HG03575 (cell line): ENCODE results near the gene RSPH6A.
A peak's percentile ranks its signal among the peaks of the same experiment; 100 is the strongest.

Experiments used
- ATAC-seq: cut with Tn5 transposase; IDR thresholded peaks from one replicate; pipeline ENCODE4 v1.9.1; 2021; ENCODE audit not compliant: unreplicated experiment, insufficient number of reproducible peaks, low FRiP score; ENCODE audit errors: extremely low read depth

Gene RSPH6A

DNA sequence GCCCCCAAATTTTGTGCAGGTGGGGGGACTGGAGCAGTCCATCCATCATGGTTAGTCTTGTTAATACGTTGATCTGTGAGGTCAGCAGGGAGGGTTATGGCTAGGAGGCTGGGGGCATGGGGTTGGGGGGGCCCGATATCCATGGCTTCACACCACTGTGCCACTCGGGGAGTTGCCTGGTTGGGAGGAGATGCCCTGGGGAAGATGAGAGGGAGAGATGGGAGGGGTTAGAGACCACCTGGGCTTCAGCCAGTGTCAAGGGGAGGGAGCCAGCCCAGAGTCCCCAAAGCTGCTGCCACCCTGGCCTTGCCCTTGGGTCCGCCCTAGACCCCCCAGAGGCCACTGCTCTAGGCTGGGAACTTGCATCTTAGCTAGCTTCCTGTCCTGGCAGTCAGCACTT lies 31.0 kb downstream of the RSPH6A start:
- ATAC-seq, result no peak

DNA sequence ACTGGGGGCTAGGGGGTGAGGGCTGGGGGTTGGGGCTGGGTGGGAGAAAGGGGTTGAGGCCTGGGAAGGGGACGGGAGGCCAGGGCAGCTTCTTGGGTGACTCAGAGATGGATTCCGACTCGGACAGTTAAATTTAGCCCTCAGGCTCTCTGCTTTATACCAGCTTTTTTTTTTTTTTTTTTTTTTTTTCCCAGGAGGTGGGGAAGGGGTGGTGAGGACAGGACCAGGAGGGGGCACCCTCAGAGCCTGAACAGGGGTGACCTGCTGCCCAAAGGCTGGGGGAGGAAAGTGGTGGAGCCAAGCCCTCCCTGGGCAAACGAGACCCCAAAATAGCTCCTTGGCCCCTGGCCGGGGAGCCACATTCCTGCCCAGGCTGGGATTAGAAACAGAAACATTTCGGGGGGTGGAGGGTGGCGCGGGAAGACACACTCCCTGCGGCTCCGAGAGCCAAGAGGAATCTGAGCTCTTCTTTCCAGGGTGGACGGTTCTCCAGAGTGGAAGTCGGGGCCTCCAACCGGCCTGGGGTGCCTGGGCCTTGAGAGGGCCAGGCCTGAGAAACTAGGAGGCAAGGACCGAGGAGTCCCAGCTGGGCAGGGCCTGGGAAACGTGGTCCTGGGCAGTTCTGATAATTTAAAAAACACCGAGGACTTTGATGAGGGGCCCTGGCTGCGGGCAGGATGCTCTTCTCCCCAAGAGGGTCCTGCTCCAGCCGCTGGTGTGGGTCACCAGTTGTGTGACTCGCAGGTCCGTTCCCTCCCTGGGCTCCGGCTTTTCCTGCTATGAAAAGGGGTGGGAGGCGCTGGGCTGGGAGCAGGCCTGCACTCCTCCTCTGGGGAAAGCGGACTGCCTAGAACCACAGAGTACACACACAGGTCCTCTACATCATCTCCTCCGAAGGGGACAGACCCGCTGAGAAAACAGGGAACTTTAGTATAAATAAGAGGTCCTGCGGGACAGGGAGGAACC lies 32.0 kb downstream of the RSPH6A start:
- ATAC-seq, result no peak

DNA sequence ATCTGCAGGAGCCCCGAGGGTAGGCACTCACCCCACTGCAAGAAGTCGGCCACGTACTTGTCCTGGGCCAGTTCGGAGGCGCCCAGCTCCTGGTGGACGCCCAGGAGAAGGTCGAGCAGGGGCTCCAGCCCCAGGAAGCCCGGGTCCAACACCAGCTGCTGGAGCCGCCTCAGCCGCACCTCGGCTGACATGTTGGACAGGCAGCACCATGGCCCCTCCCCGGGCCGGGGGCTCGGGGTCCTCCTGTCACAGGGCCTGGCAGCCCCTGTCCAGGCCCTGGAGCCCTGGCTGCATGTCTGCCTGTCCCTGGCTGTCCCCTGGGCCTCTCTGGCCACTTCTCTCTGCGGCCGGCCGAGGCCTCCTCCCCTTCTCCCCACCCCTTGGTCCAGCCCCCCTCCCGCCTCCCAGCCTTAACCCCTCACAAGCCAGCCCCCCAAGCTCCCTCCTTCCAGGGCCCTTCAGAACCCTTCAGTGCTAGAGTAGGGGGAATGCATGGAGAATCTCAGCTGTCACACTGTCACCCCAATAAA lies 32.9 kb downstream of the RSPH6A start, which contains the start of gene DMPK:
DMPK (minus strand) TSS at position 329 of the 530 bp plus-strand sequence; CDS start at position 191, 138 bp downstream.
- ATAC-seq, result no peak

DNA sequence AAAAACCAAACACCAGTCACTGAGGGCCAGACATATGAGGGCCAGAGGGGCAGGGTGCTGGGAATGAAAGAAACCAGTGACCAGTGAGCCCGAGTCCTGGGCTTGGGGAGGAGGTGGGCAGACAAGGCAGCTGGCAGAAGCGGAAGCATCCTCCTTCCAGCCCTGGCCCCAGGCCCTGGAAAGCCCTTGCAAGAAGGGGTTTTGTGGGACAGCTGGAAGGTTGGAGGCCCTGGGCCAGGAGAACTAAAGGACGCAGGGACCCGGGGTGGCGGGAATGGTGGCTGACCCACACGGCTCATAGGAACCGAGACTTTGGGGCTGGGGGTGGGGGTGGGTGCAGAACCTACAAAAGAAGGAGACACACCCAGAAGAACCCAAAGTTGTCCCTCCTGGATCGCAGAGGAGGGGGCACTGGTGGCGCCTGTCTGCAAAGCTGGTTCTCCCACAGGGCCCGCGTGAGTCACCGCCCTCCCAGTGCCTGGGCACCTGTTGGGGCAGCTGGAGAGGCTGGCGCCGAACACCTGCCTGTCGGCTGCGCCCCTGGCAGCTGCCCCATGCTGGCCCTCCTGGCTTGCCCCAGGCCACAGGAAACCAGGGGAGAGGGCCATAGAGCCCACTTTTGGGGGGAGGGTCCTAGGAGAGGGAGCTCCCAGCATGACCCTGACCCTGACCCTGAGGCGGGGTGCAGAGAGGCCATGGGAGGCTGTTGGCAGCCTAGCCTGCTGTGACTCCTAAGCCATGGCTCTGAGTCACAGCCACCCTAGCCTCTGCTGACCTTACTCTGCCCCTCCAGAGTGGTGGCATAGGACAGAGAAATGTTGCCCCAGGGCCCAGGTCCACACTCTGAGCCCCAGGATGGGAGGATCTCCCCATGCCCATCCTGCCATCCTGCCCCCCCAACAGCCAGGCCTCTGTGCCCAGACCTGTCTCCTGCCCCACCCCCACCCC lies 33.6 kb downstream of the RSPH6A start:
- ATAC-seq, result no peak

DNA sequence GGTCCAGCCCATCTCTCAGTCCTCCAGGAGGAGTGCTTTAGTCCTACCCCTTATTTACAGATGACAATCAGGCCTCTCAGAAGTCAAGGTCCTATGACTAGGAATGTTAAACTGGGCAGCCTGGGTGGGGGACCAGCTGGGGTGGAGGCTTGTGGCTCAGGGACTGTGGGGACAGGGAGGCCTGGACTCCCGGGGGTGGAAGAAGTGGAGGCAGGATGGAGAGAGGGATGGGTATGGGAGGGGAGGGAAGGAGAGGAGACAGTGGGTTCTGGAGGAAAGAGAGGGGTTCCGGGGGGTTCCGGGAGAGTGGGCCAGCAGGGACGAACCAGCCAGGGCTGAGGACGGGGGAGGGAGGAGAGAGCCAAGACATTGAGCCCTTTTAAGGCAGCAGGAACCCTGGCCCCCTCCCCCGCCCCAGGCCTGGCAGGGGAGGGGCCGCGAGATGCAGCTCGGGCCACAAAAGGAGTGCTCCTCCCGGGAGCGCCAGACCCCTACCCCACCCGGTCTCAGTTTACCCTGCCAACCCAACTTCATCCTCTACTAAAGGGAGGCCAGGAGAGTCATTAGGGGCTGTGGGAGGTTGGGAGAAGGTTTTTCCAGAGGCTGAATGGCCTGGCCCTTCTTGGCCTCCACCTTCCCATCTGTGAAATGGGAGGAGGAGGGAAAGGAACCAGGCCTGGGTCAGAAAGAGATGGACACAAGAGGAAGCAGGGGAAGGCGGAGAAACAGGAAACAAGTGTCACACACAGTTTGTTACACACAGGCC lies 34.5 kb downstream of the RSPH6A start:
- ATAC-seq, result no peak

DNA sequence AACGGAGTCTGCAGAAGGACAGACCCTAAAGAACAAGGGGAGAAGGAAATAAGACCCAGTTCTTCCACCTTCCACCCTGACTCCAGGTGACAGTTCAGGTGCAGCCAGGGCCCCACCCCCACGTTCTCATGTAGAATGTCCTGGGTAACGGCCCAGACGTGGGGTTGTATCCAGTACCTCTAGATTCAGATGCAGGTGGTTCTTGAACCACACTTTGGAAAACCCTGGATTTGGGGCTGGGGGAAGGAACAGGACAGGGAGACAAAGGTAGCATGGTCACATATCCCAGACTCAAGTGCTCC lies 35.0 kb downstream of the RSPH6A start:
- ATAC-seq, result peak; percentile 6

DNA sequence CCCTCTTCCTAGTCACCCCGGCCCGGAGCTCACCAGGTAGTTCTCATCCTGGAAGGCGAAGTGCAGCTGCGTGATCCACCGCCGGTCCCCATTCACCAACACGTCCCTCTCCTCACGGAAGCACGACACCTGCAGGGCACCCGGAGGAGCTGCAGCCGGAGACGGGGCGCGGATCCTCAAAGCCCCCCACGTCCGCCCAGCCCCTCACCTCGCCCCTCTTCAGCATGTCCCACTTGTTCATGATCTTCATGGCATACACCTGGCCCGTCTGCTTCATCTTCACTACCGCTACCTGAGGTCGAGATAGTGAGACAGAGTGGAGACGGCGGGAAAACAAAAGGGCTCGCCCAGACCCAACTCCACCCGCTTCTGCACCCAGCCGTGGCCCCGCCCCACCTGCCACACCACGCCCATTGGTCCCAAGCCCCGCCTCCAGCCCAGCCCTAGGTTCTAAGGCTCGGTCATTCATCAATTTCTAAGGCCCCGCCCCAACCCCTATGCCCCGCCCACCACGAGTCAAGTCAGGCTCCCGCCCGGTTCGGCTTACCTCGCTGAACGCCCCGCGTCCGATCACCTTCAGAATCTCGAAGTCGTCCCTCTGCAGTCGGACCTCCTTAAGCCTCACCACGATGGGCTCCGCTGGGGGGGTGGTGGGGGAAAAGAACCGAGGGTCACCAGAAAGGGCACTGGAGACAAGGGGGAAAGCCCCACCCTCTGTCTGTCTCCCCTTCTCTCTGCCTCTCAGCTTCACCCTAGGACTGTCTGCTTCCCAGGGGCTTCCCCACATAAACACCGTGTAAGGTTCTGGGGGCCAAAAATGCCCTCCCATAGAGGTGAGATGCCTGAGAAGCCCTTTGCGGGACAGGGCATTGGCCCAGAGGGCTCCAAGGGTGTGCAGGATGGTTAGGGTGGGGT lies 35.6 kb downstream of the RSPH6A start:
- peak; percentile 59 for ATAC-seq

DNA sequence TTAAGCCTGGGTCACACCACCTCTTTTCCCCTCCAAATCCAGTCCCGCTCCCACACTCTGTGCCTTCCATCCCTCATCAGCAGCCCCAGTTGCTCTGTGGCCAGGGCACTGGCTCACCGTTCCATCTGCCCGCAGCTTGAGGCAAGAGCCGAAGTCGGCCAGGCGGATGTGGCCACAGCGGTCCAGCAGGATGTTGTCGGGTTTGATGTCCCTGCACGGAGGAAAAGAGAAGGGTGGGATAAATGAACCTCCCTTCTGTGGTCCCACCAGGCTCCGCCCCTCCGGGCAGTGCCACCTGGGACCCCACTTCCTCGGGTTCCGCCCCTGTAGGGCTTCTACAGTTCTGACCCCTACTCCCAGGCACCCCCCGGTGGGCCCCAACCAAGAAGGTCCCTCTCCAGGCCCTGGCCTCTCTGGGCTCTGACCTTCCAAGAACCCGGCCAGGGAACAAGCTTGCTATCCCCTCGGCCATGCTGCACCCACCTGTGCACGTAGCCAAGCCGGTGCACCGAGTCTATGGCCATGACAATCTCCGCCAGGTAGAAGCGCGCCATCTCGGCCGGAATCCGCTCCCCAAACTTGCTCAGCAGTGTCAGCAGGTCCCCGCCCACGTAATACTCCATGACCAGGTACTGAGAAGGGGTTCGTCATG lies 37.0 kb downstream of the RSPH6A start:
- no peak for ATAC-seq

DNA sequence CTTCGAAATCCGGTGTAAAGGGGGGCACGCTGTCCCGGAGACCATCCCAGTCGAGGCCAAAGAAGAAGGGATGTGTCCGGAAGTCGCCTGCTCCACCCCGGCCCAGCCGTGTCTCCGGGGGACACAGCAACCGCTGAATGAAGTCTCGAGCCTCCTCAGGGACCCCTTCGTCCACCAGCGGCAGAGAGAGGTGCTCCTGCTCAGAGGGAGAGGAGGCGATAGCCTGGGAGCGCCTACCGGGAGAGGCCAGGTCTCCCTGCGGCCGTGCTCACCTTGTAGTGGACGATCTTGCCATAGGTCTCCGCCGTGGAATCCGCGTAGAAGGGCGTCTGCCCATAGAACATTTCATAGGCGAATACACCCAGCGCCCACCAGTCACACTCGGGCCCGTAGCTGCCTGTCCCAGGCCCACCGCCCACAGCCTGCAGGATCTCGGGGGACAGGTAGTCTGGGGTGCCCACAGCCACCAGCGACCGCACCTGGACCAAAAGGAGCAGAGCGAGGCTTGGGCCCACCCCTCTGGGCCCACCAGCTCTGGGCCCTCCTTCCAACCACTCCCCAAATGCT lies 37.6 kb downstream of the RSPH6A start:
- no peak for ATAC-seq

DNA sequence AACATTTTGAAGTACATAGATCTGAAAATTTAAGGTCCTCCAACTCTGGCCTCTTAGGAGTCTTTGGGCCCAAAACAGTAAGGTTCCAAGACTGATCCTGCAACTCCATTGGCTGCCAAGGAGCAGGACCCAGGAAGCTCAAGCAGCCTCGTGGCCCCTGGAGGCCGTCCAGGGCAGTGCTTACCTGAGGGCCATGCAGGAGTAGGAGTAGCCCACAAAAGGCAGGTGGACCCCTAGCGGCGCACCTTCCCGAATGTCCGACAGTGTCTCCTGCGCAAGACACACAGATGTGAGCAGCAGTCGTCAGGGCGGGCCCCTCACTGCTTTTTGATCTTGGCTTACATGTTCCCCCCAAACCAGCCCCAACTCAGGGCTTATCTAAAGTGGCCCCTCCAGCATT lies 40.3 kb downstream of the RSPH6A start:
- no peak for ATAC-seq

DNA sequence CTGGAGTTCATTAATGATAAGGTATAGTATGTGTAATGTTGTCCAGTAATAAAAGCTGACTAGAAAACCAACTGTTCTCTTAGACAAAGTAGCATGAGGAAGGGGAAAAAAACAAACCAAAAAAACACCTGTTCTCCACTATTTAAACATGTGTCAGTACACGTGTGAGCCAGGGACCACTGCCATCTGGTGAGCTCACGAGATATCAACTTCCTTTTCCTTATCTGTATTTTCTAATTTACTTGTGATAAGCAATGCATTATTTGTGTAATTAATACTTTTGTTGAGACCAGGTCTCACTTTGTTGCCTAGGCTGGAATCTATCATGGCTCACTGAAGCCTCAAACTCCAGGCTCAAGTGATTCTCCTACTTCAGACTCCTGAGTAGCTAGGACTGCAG lies 41.7 kb downstream of the RSPH6A start:
- ATAC-seq, result no peak

DNA sequence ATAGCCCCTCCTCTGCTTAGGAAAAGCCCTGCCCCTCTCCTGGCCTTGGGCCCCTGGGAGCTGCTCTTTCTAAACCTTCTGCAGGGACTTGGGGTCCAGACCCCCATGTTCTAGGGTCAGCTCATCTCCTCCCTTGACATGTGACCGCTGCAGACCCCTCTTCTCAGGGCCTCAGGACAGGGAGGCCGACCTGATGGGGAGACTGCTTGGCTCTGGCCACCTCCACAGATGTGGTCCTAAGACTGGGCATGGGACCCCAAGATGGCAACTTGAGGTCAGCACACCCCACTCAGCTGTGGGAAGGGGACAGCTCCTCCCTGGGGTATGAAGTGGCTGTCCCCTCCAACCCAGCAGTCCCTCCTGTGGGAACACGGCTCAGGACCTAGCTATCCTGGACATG lies 42.2 kb downstream of the RSPH6A start:
- no peak for ATAC-seq

DNA sequence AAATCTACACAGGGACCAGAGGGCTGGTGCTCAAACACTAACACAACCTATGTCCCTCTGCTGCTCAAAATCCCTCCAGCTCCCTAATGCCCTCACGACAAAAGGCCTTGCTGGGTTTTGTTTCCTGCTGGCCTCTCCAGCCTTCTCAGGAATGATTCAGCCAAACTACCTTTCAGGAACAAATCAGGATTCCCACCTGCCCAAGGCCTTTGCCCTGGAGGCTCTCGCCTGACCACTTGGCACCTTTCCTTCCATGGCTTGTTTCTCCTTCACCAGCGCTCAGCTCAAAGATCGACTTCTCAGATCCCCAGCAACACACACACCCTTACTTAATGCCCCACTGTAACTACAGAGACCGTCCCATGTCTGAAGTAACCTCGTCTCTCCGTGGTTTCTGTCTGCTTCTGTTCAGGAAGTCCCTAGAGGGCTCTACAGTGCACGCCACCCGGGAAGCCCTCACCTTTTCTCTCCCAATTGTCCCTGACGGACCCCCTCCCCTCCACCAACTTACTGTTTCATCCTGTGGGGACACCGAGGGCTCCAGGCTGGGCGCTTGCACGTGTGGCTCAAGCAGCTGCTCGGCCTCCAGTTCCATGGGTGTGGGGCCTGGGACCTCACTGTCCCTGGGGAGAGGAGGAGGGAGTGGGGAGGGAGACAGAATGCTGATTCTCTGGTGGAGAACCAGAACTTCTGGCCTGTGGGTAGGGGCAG lies 42.8 kb downstream of the RSPH6A start:
- no peak for ATAC-seq

DNA sequence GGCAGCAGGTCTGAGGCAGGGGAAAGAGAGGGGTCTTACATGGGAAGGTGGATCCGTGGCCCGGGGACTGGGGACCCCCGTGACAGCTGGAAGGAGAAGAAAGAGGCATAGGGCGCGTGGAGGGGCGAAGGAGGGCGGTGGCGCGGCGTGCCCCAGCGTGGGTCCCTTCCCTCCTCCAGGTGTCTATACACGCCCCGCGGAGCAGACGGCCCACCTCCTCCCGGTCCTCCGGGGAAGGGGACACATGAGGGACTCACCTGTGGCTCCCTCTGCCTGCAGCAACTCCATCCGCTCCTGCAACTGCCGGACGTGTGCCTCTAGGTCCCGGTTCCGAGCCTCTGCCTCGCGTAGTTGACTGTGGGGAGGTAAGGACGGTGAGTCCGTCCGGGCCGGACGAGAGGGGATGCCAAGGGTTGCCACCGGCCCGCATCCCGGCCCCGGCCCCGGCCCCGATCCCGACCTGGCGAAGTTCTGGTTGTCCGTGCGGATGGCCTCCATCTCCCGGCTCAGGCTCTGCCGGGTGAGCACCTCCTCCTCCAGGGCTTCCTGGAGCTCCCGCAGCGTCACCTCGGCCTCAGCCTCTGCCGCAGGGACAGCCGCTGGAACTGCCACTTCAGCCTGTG lies 43.7 kb downstream of the RSPH6A start:
- ATAC-seq, result no peak

DNA sequence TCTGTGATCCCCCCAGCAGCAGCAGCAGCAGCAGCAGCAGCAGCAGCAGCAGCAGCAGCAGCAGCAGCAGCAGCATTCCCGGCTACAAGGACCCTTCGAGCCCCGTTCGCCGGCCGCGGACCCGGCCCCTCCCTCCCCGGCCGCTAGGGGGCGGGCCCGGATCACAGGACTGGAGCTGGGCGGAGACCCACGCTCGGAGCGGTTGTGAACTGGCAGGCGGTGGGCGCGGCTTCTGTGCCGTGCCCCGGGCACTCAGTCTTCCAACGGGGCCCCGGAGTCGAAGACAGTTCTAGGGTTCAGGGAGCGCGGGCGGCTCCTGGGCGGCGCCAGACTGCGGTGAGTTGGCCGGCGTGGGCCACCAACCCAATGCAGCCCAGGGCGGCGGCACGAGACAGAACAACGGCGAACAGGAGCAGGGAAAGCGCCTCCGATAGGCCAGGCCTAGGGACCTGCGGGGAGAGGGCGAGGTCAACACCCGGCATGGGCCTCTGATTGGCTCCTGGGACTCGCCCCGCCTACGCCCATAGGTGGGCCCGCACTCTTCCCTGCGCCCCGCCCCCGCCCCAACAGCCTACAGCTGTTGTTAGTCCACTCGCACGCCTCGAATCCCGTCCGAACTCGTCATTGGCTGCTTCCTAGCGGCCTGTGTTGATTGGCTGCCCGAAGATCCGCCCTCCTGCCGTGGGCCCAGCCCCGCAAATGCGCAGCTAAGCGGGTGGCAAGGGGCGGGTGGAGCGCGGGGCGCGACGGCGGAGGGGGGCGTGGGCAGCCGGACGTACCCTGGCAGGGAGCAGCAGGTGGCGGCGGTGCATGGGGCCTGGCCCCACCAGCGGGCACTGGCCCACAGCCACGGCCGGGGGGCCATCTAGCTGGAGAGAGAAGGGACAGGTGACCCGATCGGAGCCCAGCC lies 44.7 kb downstream of the RSPH6A start:
- no peak for ATAC-seq
